Endometrial microvascular endothelial cells (primary cell): Measurements from ENCODE around the gene ZXDC. TPM values are rescaled to one million over a fixed set of nuclear protein-coding genes. Genes with fewer than 3 reads are reported as not detected.

ENCODE experiments used
- in situ Hi-C: cut with HindIII; loops from 2 replicates; pipeline ENCODE4 v1.10.0; 2017; ENCODE audit warnings: low sequenced_read_pairs, low pct_unique_long_range_greater_than_20kb; ENCODE audit errors: inconsistent ontology term
- total RNA-seq: library from RNA; depleted of rRNA; stranded (reverse); fragments of >200 nt; gene quantifications from one replicate; pipeline ENCODE4 v1.2.3, GENCODE V29; 2015; ENCODE audit errors: inconsistent ontology term

ZXDC gene
- total RNA-seq, 1 donor from 2014 or later, result 13.6 TPM

GRCh38 chr3:126392246-126392645, 83.4 kb downstream of the ZXDC start:
- in situ Hi-C loops, result no loop called here

GRCh38 chr3:126391631-126392030, 84.1 kb downstream of the ZXDC start:
- in situ Hi-C loops, result no loop called here

GRCh38 chr3:126390751-126391150, 84.9 kb downstream of the ZXDC start:
- in situ Hi-C loops, result no loop called here

GRCh38 chr3:126390201-126390600, 85.5 kb downstream of the ZXDC start:
- in situ Hi-C loops, result no loop called here

GRCh38 chr3:126389794-126390146, 85.9 kb downstream of the ZXDC start:
- in situ Hi-C loops, result no loop called here

- in situ Hi-C loops, result no loop called here
Observed at GRCh38 chr3:126389112-126389793, 86.4 kb downstream of the ZXDC start.

Other genes starting within 250 kb of the ZXDC start
- 1.7 TPM for gene KLF15, start 118.5 kb downstream of the ZXDC start, total RNA-seq
- gene CFAP100, start 81.0 kb downstream of the ZXDC start, total RNA-seq, result not detected
- not detected for gene UROC1, start 41.9 kb upstream of the ZXDC start, total RNA-seq
- not detected for gene CHST13, start 48.3 kb upstream of the ZXDC start, total RNA-seq
- gene C3orf22, start 83.0 kb upstream of the ZXDC start, total RNA-seq, result not detected
- 10.1 TPM for gene TXNRD3, start 179.2 kb upstream of the ZXDC start, total RNA-seq
- 18.3 TPM for gene CHCHD6, start 228.3 kb upstream of the ZXDC start, total RNA-seq